Measurements from ENCODE around the gene IFNA14.

GRCh38 chr9:21266733-21267484, 27.1 kb upstream of the IFNA14 start:
- TF ChIP-seq CTCF (IDR thresholded peaks at IDR 0.05) (no peak), POLR2A (IDR thresholded peaks at IDR 0.05) (no peak)

Measured in Peyer's patch (tissue), 4 donors.